ENCODE measurements around the gene NRXN3.

NRXN3 gene

DNA sequence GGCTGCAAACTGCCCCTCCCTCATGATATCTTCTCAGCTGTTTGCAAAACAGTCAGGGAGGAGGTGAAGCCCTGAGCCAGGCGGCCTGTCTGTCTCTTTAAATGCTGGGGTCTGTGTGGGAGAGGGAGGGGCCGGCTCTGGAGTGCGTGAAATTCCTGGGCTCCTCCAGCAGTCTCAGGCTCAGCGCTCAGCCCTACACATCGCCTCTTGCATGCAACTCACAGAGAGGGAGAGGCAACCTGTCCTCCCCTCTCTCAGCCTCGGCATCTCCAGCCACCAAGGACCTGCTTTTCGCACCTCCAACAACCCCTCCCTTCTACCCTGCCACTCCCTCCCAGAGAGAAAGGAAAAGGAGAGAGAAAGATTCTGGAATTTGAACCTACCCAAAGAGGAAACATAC is at the start of gene NRXN3:
NRXN3 (plus strand) TSS at position 171 of the 400 bp plus-strand sequence. CDS start 72,721 bp downstream, outside the sequence.
- H3K9me3 ChIP-seq (ENCODE audit: severe bottlenecking) = no peaks in the 10 kb centered on the region
- TF ChIP-seq, protein P1, sequence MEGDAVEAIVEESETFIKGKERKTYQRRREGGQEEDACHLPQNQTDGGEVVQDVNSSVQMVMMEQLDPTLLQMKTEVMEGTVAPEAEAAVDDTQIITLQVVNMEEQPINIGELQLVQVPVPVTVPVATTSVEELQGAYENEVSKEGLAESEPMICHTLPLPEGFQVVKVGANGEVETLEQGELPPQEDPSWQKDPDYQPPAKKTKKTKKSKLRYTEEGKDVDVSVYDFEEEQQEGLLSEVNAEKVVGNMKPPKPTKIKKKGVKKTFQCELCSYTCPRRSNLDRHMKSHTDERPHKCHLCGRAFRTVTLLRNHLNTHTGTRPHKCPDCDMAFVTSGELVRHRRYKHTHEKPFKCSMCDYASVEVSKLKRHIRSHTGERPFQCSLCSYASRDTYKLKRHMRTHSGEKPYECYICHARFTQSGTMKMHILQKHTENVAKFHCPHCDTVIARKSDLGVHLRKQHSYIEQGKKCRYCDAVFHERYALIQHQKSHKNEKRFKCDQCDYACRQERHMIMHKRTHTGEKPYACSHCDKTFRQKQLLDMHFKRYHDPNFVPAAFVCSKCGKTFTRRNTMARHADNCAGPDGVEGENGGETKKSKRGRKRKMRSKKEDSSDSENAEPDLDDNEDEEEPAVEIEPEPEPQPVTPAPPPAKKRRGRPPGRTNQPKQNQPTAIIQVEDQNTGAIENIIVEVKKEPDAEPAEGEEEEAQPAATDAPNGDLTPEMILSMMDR (IDR thresholded peaks at IDR 0.05; ENCODE audit: poor library complexity, severe bottlenecking) = no peak
- ATAC-seq (ENCODE audit: low read depth) (peak; percentile 91), DNase-seq (ENCODE audit: low spot score) (no peak)
- no peaks in the 10 kb centered on the region for H3K36me3 ChIP-seq (ENCODE audit: low read depth)
- H3K27ac ChIP-seq (ENCODE audit: poor library complexity, severe bottlenecking) = no peak within 1 kb of the TSS
- no peaks in the 10 kb centered on the region for H3K4me1 ChIP-seq (ENCODE audit: insufficient read depth, poor library complexity, severe bottlenecking)
- no peak within 1 kb of the TSS for H3K4me3 ChIP-seq (ENCODE audit: severe bottlenecking)
- H3K27me3 ChIP-seq (ENCODE audit: insufficient read depth, poor library complexity, severe bottlenecking) = peaks cover 31% of the 10 kb centered on the region

DNA sequence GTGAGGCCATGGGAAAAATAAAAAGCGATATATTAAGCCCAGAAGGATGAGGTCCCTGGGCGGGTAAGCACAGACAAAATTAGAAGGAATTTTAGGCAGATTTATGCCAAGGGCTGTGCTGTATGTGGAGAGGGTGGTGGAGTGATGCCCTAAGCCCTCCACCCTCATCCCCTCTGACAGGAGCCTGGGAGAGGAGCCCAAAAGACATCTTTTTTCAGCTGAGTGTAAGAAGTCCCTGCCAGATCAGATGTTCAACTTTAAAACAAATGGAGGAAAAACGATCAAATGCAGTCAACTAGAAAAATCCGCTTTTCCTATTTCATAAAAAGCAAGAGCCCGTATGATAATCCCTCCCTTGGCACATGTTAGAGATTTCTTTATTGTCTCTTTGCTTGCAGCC is 47.7 kb upstream of the NRXN3 start:
- Histone ChIP-seq H3K27ac (ENCODE audit: poor library complexity, severe bottlenecking) (no peak overlapping the region), H3K4me1 (ENCODE audit: insufficient read depth, poor library complexity, severe bottlenecking) (no peaks in the 10 kb centered on the region), H3K9me3 (ENCODE audit: severe bottlenecking) (no peaks in the 10 kb centered on the region), H3K36me3 (ENCODE audit: low read depth) (no peaks in the 10 kb centered on the region), H3K27me3 (ENCODE audit: insufficient read depth, poor library complexity, severe bottlenecking) (peaks cover 24% of the 10 kb centered on the region), H3K4me3 (ENCODE audit: severe bottlenecking) (no peak overlapping the region)
- no peak for ATAC-seq (ENCODE audit: low read depth)
- TF ChIP-seq, protein P1 (IDR thresholded peaks at IDR 0.05; ENCODE audit: poor library complexity, severe bottlenecking) = no peak
- DNase-seq (ENCODE audit: low spot score) = no peak

DNA sequence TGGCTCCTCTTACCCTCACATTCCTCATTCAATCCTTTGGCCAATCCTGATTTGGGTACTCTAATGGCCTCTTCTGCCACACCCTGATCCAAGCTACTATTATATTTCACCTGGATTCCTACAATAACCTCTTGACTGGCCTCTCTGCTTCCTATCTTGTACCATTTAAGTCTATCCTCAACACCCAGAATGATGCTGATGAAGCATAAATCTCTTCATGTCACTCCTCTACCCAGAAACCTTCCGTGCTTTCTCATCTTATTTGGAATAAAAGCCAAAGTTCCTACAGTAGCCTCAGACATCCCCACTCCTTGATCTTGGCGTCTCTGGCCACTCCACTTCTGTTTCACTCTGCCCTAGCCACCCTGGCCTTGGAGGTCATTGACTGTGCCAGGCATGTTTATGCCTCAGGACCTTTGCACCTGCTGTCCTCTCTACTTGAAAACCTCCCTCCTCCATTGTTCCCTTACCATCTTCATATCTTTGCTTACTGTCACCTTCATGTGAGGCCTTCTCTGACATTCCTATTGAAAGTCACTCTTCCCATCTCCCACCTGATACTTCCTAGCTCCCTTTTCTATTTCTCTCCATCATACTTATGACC is 46.4 kb upstream of the NRXN3 start:
- Histone ChIP-seq H3K4me1 (ENCODE audit: insufficient read depth, poor library complexity, severe bottlenecking) (no peaks in the 10 kb centered on the region), H3K4me3 (ENCODE audit: severe bottlenecking) (no peak overlapping the region), H3K27me3 (ENCODE audit: insufficient read depth, poor library complexity, severe bottlenecking) (peaks cover 24% of the 10 kb centered on the region), H3K27ac (ENCODE audit: poor library complexity, severe bottlenecking) (no peak overlapping the region), H3K9me3 (ENCODE audit: severe bottlenecking) (no peaks in the 10 kb centered on the region), H3K36me3 (ENCODE audit: low read depth) (no peaks in the 10 kb centered on the region)
- ATAC-seq (ENCODE audit: low read depth) (no peak), DNase-seq (ENCODE audit: low spot score) (no peak)
- TF ChIP-seq, protein P1 (IDR thresholded peaks at IDR 0.05; ENCODE audit: poor library complexity, severe bottlenecking) = no peak

DNA sequence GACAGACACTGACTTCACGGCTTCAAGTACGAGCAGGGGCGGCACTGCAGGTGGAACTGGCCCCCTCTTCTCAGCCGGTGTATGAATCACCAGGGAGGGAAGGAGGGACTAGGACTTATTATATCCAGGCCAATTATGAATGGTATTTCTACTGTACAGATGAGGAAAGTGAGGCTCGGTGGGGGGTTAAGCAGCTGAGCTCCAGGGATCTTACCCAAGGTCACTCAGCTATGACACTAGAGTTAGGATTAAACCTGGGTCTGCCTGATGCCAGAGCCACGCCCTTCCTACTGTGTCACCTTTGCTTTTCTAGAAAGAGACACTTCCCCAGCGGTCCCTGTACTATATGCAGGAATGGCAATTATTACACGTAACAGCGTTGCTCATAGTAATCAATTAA is 42.2 kb upstream of the NRXN3 start:
- H3K4me1 ChIP-seq (ENCODE audit: insufficient read depth, poor library complexity, severe bottlenecking) = no peaks in the 10 kb centered on the region
- peaks cover 10% of the 10 kb centered on the region for H3K27me3 ChIP-seq (ENCODE audit: insufficient read depth, poor library complexity, severe bottlenecking)
- no peaks in the 10 kb centered on the region for H3K36me3 ChIP-seq (ENCODE audit: low read depth)
- no peak overlapping the region for H3K27ac ChIP-seq (ENCODE audit: poor library complexity, severe bottlenecking)
- no peak for DNase-seq (ENCODE audit: low spot score)
- no peak overlapping the region for H3K4me3 ChIP-seq (ENCODE audit: severe bottlenecking)
- H3K9me3 ChIP-seq (ENCODE audit: severe bottlenecking) = no peaks in the 10 kb centered on the region
- TF ChIP-seq, protein P1 (IDR thresholded peaks at IDR 0.05; ENCODE audit: poor library complexity, severe bottlenecking) = no peak
- no peak for ATAC-seq (ENCODE audit: low read depth)

DNA sequence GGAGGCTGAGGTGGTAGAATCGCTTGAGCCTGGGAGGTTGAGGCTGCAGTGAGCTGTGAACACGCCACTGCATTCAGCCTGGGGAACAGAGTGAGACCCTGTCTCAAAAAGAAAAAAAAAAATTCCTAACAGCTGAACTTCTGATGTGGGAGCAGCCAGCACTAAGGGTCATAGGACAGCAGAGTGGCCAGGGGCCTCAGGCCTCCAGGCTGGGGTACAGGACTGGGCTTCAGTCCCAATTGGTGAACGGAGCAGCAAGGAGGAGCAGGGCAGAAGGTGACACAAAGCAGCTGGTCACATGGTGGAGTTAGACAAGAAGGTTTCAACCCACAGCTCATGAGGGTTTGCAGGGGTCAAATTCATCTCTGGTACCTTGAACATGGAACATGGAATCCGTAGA is 40.8 kb upstream of the NRXN3 start:
- Histone ChIP-seq H3K9me3 (ENCODE audit: severe bottlenecking) (no peaks in the 10 kb centered on the region), H3K4me1 (ENCODE audit: insufficient read depth, poor library complexity, severe bottlenecking) (no peaks in the 10 kb centered on the region), H3K36me3 (ENCODE audit: low read depth) (no peaks in the 10 kb centered on the region), H3K27ac (ENCODE audit: poor library complexity, severe bottlenecking) (no peak overlapping the region), H3K27me3 (ENCODE audit: insufficient read depth, poor library complexity, severe bottlenecking) (peaks cover 4% of the 10 kb centered on the region), H3K4me3 (ENCODE audit: severe bottlenecking) (no peak overlapping the region)
- TF ChIP-seq, protein P1 (IDR thresholded peaks at IDR 0.05; ENCODE audit: poor library complexity, severe bottlenecking) = no peak
- ATAC-seq (ENCODE audit: low read depth) (no peak), DNase-seq (ENCODE audit: low spot score) (no peak)

Data from RWPE2 (cell line).